GM21619 (cell line): ENCODE measurements around the gene PAK5.
"Not testable (repeated sequence)": the region's sequence is repeated elsewhere in the genome, so short reads cannot be mapped to it uniquely, and the experiment has no call there.

Source experiments
- ATAC-seq: cut with Tn5 transposase; IDR thresholded peaks from one replicate; pipeline ENCODE4 v1.9.1; 2021; ENCODE audit not compliant: unreplicated experiment

Gene PAK5

GRCh38 chr20:9686455-9686854 is 152.4 kb downstream of the PAK5 start:
- ATAC-seq = no peak

- ATAC-seq = no peak
These were observed 152.9 kb downstream of the PAK5 start for GRCh38 chr20:9686001-9686400.

- ATAC-seq = no peak
These were observed 153.9 kb downstream of the PAK5 start for GRCh38 chr20:9685011-9685410.

GRCh38 chr20:9677100-9677623 is 161.7 kb downstream of the PAK5 start:
- ATAC-seq = no peak

GRCh38 chr20:9672981-9673380 is 165.9 kb downstream of the PAK5 start:
- ATAC-seq = no peak

GRCh38 chr20:9672027-9672426 is 166.8 kb downstream of the PAK5 start:
- no peak for ATAC-seq

GRCh38 chr20:9668381-9668780 is 170.5 kb downstream of the PAK5 start:
- ATAC-seq = no peak

- ATAC-seq = no peak
These were observed 175.5 kb downstream of the PAK5 start for GRCh38 chr20:9663423-9663822.

- no peak for ATAC-seq
These were observed 178.5 kb downstream of the PAK5 start for GRCh38 chr20:9660236-9660868.

GRCh38 chr20:9647741-9648140 is 191.1 kb downstream of the PAK5 start:
- no peak for ATAC-seq

GRCh38 chr20:9646375-9646774 is 192.5 kb downstream of the PAK5 start:
- ATAC-seq = no peak

- no peak for ATAC-seq
These were observed 196.0 kb downstream of the PAK5 start for GRCh38 chr20:9642882-9643281.

- ATAC-seq = not testable (repeated sequence)
These were observed 197.3 kb downstream of the PAK5 start for GRCh38 chr20:9641499-9642000.

GRCh38 chr20:9637889-9638288 is 201.0 kb downstream of the PAK5 start:
- ATAC-seq = no peak

- ATAC-seq = no peak
These were observed 203.1 kb downstream of the PAK5 start for GRCh38 chr20:9635750-9636149.

- ATAC-seq = no peak
These were observed 204.5 kb downstream of the PAK5 start for GRCh38 chr20:9634327-9634726.

GRCh38 chr20:9632991-9633390 is 205.9 kb downstream of the PAK5 start:
- no peak for ATAC-seq

- no peak for ATAC-seq
These were observed 206.6 kb downstream of the PAK5 start for GRCh38 chr20:9632265-9632664.

- no peak for ATAC-seq
These were observed 208.3 kb downstream of the PAK5 start for GRCh38 chr20:9630554-9630953.

GRCh38 chr20:9629831-9630230 is 209.0 kb downstream of the PAK5 start:
- no peak for ATAC-seq

- ATAC-seq = no peak
These were observed 210.3 kb downstream of the PAK5 start for GRCh38 chr20:9628589-9628988.

- no peak for ATAC-seq
These were observed 210.7 kb downstream of the PAK5 start for GRCh38 chr20:9628141-9628540.

- ATAC-seq = no peak
These were observed 211.7 kb downstream of the PAK5 start for GRCh38 chr20:9627219-9627618.
